MCF 10A (cell line): ENCODE results near the gene COL21A1. TPM values are rescaled to one million over a fixed set of nuclear protein-coding genes. Genes with fewer than 3 reads are reported as not detected.

Source experiments
- BruUV-seq: library from RNA; stranded (reverse); fragments of 400-500 nt; replicated peaks from 2 replicates; lab custom pipeline; 2021; lab: Mats Ljungman, UMichigan
- CTCF ChIA-PET: fragments of 300-600 bp; sonication (Branson Sonifier 250); formaldehyde crosslinking; extraction: SDS; loops from one replicate; lab custom pipeline; 2021; ENCODE audit warnings: antibody characterized with exemption, inconsistent platforms; lab: Yijun Ruan, JAX
- POLR2A ChIA-PET: fragments of 300-600, 350-650 bp; sonication (Branson Sonifier 250); formaldehyde crosslinking; extraction: SDS; loops from one replicate; lab custom pipeline; 2020; ENCODE audit warnings: antibody characterized with exemption, inconsistent platforms; lab: Yijun Ruan, JAX
- DNase-seq: peaks from one replicate; pipeline ENCODE4 v3.0.0-alpha.2; 2018; ENCODE audit not compliant: unreplicated experiment
- H3K27ac Mint-ChIP-seq: one replicate; pipeline ENCODE4 v1.8.0; 2022; ENCODE audit warnings: mild to moderate bottlenecking, low read depth, mixed read lengths; ENCODE audit not compliant: unreplicated experiment
- H3K27me3 Mint-ChIP-seq: one replicate; pipeline ENCODE4 v1.8.0; 2022; ENCODE audit warnings: mixed read lengths; ENCODE audit not compliant: insufficient read depth, unreplicated experiment
- H3K36me3 Mint-ChIP-seq: one replicate; pipeline ENCODE4 v1.8.0; 2022; ENCODE audit warnings: mild to moderate bottlenecking, moderate library complexity, mixed read lengths; ENCODE audit not compliant: insufficient read depth, unreplicated experiment
- H3K4me1 Mint-ChIP-seq: one replicate; pipeline ENCODE4 v1.8.0; 2022; ENCODE audit warnings: mixed read lengths; ENCODE audit not compliant: insufficient read depth, unreplicated experiment
- H3K4me3 Mint-ChIP-seq: one replicate; pipeline ENCODE4 v1.8.0; 2022; ENCODE audit warnings: mild to moderate bottlenecking, moderate library complexity, mixed read lengths; ENCODE audit not compliant: unreplicated experiment
- H3K9me3 Mint-ChIP-seq: one replicate; pipeline ENCODE4 v1.8.0; 2022; ENCODE audit warnings: mixed read lengths; ENCODE audit not compliant: unreplicated experiment
- intact Hi-C: fragments of 100-400 bp; cut with micrococcal nuclease; formaldehyde crosslinking; loops from 2 replicates; pipeline ENCODE4 v1.14.1; 2022
- total RNA-seq: library from RNA; stranded (reverse); gene quantifications from 2 replicates; pipeline ENCODE4 v1.2.3, GENCODE V29; 2022
- TF ChIP-seq, protein P1 (sequence below): fragments of 200-600 bp; IDR thresholded peaks from one replicate; pipeline ENCODE4 v1.8.0; 2022; ENCODE audit warnings: antibody characterized with exemption, mild to moderate bottlenecking; ENCODE audit not compliant: unreplicated experiment

COL21A1 gene
- total RNA-seq, 1 experiment from 2014 or later: 1.8 TPM

DNA sequence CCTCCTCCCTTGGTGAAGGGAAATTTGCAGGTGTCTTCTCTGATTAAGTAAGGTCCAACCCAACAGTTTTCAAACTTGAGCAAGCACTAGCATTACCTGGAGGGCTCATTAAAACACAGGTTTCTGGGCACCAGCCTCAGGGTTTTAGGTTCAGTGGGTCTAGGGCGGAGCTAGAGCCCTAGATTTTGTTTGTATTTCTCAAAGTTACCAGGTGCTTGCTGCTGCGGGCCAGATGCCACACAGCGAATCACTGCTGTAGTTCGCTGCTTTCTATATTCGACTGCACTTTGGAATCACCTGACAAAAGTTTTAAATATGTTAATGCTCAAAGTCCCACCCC lies 869 bp downstream of the COL21A1 start:
- no peak for DNase-seq
- POLR2A ChIA-PET: interaction anchor here (0.6 kb wide), 1 partner anchor 120 kb away, joined by 3 read pairs; no protein-coding TSS in a partner anchor
- CTCF ChIA-PET: no interaction called here

DNA sequence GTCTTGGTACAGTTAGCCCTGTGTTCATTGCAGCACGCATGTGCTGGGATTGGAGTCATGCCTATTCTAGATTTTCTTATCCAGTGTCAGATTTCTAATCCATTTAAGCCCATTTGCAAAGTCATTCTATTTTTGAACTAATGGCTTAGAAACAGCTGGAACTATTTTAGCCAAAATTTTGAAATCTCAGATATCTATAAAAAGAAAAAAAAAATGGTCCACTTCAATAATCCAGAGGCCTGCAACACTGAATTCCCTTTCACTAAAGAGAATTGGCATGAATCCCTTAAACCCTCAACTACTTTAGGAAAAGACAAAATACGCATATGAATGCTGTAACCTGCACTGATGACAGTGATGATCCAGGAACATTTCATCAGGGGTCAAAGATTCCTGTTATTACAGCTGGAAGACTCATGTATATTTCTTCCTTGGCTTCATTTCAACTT lies 1.5 kb downstream of the COL21A1 start:
- peak; percentile 11 for DNase-seq
- Mint-ChIP-seq H3K27me3 (no peaks in the 10 kb centered on the region), H3K36me3 (no peaks in the 10 kb centered on the region), H3K4me3 (no peak overlapping the region), H3K4me1 (peaks cover 15% of the 10 kb centered on the region), H3K27ac (no peak overlapping the region), H3K9me3 (no peaks in the 10 kb centered on the region)
- TF ChIP-seq, protein P1, sequence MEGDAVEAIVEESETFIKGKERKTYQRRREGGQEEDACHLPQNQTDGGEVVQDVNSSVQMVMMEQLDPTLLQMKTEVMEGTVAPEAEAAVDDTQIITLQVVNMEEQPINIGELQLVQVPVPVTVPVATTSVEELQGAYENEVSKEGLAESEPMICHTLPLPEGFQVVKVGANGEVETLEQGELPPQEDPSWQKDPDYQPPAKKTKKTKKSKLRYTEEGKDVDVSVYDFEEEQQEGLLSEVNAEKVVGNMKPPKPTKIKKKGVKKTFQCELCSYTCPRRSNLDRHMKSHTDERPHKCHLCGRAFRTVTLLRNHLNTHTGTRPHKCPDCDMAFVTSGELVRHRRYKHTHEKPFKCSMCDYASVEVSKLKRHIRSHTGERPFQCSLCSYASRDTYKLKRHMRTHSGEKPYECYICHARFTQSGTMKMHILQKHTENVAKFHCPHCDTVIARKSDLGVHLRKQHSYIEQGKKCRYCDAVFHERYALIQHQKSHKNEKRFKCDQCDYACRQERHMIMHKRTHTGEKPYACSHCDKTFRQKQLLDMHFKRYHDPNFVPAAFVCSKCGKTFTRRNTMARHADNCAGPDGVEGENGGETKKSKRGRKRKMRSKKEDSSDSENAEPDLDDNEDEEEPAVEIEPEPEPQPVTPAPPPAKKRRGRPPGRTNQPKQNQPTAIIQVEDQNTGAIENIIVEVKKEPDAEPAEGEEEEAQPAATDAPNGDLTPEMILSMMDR: no peak
- intact Hi-C loops: no loop called here
- no TSS peak for BruUV-seq
- ChIA-PET POLR2A (interaction anchor here (1.0 kb wide), 1 partner anchor 11 kb away, joined by 4 read pairs; no protein-coding TSS in a partner anchor), CTCF (interaction anchor here (0.6 to 1.6 kb wide), 2 partner anchors 68 to 610 kb away, joined by 3 to 5 read pairs; no protein-coding TSS in a partner anchor)

More for the DNA sequence above, 869 bp downstream of the COL21A1 start:
- Mint-ChIP-seq H3K27me3 (no peaks in the 10 kb centered on the region), H3K4me1 (peaks cover 15% of the 10 kb centered on the region), H3K9me3 (no peaks in the 10 kb centered on the region), H3K4me3 (no peak overlapping the region), H3K36me3 (no peaks in the 10 kb centered on the region), H3K27ac (no peak overlapping the region)
- TF ChIP-seq, protein P1: no peak
- no TSS peak for BruUV-seq
- intact Hi-C loops: no loop called here

DNA sequence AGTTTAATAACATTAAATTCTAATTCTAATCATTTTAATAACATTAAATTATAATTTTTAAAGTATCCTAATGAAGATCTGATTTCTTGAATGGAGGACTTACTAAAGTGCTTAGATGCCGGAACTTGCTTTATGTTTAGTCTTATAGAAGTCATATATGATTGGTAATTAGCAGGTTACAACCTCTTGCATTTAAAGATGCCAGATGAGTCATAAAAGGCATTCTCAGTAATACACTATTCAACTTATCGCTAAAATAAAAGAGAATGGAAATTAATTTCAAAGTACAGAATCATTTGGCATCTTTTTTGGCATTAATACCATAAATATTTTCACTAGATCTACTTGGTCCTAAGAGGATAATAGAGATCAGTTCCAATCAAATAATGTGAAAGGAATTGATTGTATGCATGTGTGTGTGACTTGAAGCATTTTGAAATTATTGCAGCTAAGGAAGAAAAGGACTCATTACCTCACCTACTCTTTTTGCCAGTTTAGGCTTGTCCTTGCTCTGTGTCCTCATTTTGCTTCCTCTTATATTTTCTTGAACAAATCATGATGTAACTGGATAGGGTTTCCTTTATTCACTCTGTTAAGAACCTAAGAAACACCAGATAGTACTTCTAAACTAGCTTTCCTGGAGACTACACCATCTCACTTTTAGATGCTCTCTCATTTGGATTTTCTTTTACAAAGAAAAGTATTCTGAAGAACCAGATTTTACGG lies 2.7 kb downstream of the COL21A1 start:
- no peak overlapping the region for H3K4me3 Mint-ChIP-seq
- H3K4me1 Mint-ChIP-seq: peaks cover 13% of the 10 kb centered on the region
- BruUV-seq: no TSS peak
- DNase-seq: no peak
- TF ChIP-seq, protein P1: no peak
- H3K27ac Mint-ChIP-seq: no peak overlapping the region
- H3K9me3 Mint-ChIP-seq: no peaks in the 10 kb centered on the region
- intact Hi-C loops: no loop called here
- H3K27me3 Mint-ChIP-seq: no peaks in the 10 kb centered on the region
- ChIA-PET CTCF (interaction anchor here (0.5 to 1.6 kb wide), 3 partner anchors 23 to 205 kb away, joined by 4 to 5 read pairs (median 5); no protein-coding TSS in a partner anchor), POLR2A (interaction anchor here (1.0 kb wide), 1 partner anchor 10 kb away, joined by 4 read pairs; no protein-coding TSS in a partner anchor)
- H3K36me3 Mint-ChIP-seq: no peaks in the 10 kb centered on the region

DNA sequence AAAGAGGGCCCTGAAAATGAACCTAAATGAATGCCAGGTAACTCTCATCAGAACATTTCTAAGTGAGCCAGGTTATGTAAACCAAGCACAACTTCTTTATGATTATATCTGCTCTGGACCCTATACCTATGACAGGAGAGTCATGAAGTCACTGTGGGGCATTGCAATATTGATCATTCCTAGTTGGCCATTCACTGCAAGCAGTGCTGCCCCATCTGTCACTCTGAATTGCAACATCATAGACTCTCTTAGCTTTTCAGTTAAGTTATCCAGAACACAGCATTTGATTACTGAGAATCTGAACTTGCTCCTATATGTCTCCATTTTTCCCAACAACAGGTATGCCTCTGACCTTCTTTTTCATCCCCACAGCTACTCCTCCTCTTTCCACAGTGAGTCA lies 3.3 kb downstream of the COL21A1 start:
- TF ChIP-seq, protein P1: no peak
- no peaks in the 10 kb centered on the region for H3K9me3 Mint-ChIP-seq
- H3K27ac Mint-ChIP-seq: no peak overlapping the region
- intact Hi-C loops: no loop called here
- no peak for DNase-seq
- H3K27me3 Mint-ChIP-seq: no peaks in the 10 kb centered on the region
- POLR2A ChIA-PET: no interaction called here
- no TSS peak for BruUV-seq
- no peaks in the 10 kb centered on the region for H3K36me3 Mint-ChIP-seq
- H3K4me1 Mint-ChIP-seq: peaks cover 8% of the 10 kb centered on the region
- no peak overlapping the region for H3K4me3 Mint-ChIP-seq
- CTCF ChIA-PET: interaction anchor here (1.6 kb wide), 1 partner anchor 70 kb away, joined by 5 read pairs; no protein-coding TSS in a partner anchor
